Mucosa of descending colon (tissue), 3 donors: ENCODE measurements around the gene PLEKHG1. TPM values are rescaled to one million over a fixed set of nuclear protein-coding genes. Genes with fewer than 3 reads are reported as not detected.
A peak's percentile ranks its signal among the peaks of the same experiment; 100 is the strongest.

Source experiments
- ATAC-seq: fragments of 200-7000 bp; cut with Tn5 transposase; one replicate; pipeline ENCODE4 v1.9.1; 2020; ENCODE audit warnings: mild to moderate bottlenecking, moderate library complexity
- DNase-seq, 3 donors: peaks; one replicate each; pipeline ENCODE4 v3.0.0-alpha.2; 2020
- H3K36me3 ChIP-seq: fragments of 200-600 bp; one replicate; pipeline ENCODE4 v1.8.0; 2021; ENCODE audit warnings: low read depth, mild to moderate bottlenecking
- H3K4me1 ChIP-seq: fragments of 200-600 bp; one replicate; pipeline ENCODE4 v1.8.0; 2021; ENCODE audit warnings: low read depth, mild to moderate bottlenecking
- H3K4me3 ChIP-seq: fragments of 200-600 bp; one replicate; pipeline ENCODE4 v1.8.0; 2021; ENCODE audit warnings: mild to moderate bottlenecking
- H3K9me3 ChIP-seq: fragments of 200-600 bp; one replicate; pipeline ENCODE4 v1.8.0; 2021; ENCODE audit warnings: mild to moderate bottlenecking
- intact Hi-C, 2 donors: fragments of 100-400 bp; cut with DNase I in 1 of 2; cut with micrococcal nuclease in 1 of 2; formaldehyde crosslinking; loops; one replicate each; pipeline versions ENCODE4 v1.11.0 to v1.11.1; 2022; cut with DNase I, micrococcal nuclease
- total RNA-seq, 3 donors: library from RNA; stranded (reverse); fragmentation: NEBNext Ultra II Directional in 2 of 3; extraction: Animal tissue kit (Norgen Biotek cat#: 25700) in 2 of 3; gene quantifications; one replicate each; pipeline versions ENCODE4 v1.2.1 to v1.2.4, GENCODE V29; 2021 to 2023
- TF ChIP-seq, protein P1 (sequence below): fragments of 200-600 bp; IDR thresholded peaks from one replicate; pipeline ENCODE4 v1.8.0; 2022; ENCODE audit warnings: antibody characterized with exemption, mild to moderate bottlenecking
- donor health status: DM: no; HTN: no; CAD: no; lungs with moderate emphysema.
- donor health status: DM: no; HTN: no; CAD: no.
- donor health status: DM: no; HTN: yes; CAD: no.

Gene PLEKHG1
- total RNA-seq, 3 donors from 2014 or later: 24.1 to 49.2 (median 29.1) TPM

DNA sequence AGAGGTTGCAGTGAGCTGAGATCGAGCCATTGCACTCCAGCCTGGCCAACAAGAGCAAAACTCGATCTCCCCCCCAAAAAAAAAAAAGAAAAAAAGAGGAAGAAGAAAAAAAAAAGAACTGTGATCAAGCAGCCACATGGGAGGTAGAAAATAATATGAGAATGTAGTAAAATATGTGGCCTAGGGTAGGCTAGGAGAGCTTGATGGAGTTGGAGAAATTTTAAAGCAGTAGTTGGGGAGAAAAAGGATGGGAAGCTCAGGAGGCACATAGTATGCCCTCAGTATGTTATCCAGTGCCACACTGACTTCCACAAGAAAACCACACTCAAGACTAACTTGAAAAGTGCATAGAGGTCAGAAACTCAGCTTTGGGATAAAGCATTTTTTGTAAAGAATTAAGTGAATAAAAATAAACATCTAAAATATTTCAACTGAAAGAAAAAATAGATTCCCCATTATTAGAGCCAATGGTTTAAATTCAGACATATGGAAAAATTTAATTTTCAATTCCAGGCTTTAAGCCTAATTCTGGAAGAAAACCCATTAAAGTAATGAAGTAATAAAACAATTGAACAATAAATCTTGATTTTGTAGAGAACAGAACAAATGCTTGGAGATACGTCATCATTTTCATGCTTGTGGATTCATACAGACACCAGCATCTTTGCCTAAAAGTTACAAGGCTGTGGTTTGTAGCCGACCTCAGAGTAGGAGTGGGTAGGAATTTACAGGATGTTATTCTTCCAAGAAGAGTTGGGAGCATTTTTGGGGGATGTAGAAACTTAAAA, 34.7 kb downstream of the PLEKHG1 start:
- TF ChIP-seq, protein P1, sequence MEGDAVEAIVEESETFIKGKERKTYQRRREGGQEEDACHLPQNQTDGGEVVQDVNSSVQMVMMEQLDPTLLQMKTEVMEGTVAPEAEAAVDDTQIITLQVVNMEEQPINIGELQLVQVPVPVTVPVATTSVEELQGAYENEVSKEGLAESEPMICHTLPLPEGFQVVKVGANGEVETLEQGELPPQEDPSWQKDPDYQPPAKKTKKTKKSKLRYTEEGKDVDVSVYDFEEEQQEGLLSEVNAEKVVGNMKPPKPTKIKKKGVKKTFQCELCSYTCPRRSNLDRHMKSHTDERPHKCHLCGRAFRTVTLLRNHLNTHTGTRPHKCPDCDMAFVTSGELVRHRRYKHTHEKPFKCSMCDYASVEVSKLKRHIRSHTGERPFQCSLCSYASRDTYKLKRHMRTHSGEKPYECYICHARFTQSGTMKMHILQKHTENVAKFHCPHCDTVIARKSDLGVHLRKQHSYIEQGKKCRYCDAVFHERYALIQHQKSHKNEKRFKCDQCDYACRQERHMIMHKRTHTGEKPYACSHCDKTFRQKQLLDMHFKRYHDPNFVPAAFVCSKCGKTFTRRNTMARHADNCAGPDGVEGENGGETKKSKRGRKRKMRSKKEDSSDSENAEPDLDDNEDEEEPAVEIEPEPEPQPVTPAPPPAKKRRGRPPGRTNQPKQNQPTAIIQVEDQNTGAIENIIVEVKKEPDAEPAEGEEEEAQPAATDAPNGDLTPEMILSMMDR: no peak
- intact Hi-C loops: no loop called here
- DNase-seq (no peak), ATAC-seq (no peak)
- H3K9me3 ChIP-seq: no peaks in the 10 kb centered on the region
- H3K4me1 ChIP-seq: peaks cover 13% of the 10 kb centered on the region
- no peaks in the 10 kb centered on the region for H3K36me3 ChIP-seq
- no peak overlapping the region for H3K4me3 ChIP-seq

GRCh38 chr6:150634964-150635292, 35.2 kb downstream of the PLEKHG1 start:
- Histone ChIP-seq H3K36me3 (no peaks in the 10 kb centered on the region), H3K4me1 (peaks cover 13% of the 10 kb centered on the region), H3K4me3 (no peak overlapping the region), H3K9me3 (no peaks in the 10 kb centered on the region)
- intact Hi-C loops: no loop called here
- ATAC-seq (no peak), DNase-seq (no peak)
- TF ChIP-seq, protein P1: no peak

GRCh38 chr6:150635906-150636514, 36.3 kb downstream of the PLEKHG1 start:
- DNase-seq: no peak

GRCh38 chr6:150636808-150637207, 37.1 kb downstream of the PLEKHG1 start:
- intact Hi-C loops: no loop called here
- TF ChIP-seq, protein P1: no peak
- no peak for DNase-seq
- H3K9me3 ChIP-seq: no peaks in the 10 kb centered on the region
- ATAC-seq: no peak
- peaks cover 21% of the 10 kb centered on the region for H3K4me1 ChIP-seq
- no peak overlapping the region for H3K4me3 ChIP-seq
- no peaks in the 10 kb centered on the region for H3K36me3 ChIP-seq

More at GRCh38 chr6:150635906-150636514, 36.3 kb downstream of the PLEKHG1 start:
- peak; percentile 51 for ATAC-seq
- H3K4me1 ChIP-seq: peaks cover 17% of the 10 kb centered on the region
- intact Hi-C loops: no loop called here
- no peaks in the 10 kb centered on the region for H3K9me3 ChIP-seq
- H3K4me3 ChIP-seq: no peak overlapping the region
- TF ChIP-seq, protein P1: no peak
- H3K36me3 ChIP-seq: no peaks in the 10 kb centered on the region

DNA sequence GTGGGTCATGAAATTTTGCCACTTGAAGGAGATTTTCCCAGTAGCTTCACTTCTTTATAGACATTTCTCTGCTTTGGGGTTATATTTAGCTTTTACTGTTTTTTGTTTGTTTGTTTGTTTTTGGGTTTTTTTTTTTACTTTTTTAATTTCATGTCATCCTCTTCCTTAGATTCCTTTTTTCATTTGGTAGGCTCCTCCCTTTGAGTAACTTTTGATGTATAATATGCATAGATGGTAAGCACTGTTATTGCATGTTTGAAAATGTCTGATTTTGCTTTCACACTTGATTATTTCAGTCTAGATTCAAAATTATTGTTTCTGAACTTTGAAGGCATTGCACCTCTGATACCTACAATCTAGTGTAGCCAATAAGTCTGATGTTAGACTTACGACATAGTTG, 37.6 kb downstream of the PLEKHG1 start:
- Histone ChIP-seq H3K4me1 (peaks cover 20% of the 10 kb centered on the region), H3K36me3 (no peaks in the 10 kb centered on the region), H3K4me3 (no peak overlapping the region), H3K9me3 (no peaks in the 10 kb centered on the region)
- DNase-seq (no peak), ATAC-seq (no peak)
- intact Hi-C loops: no loop called here
- TF ChIP-seq, protein P1: no peak
